Measurements from ENCODE around the gene AUTS2. TPM values are rescaled to one million over a fixed set of nuclear protein-coding genes. Genes with fewer than 3 reads are reported as not detected.

The AUTS2 gene
- total RNA-seq, 1 experiment from 2014 or later: 256 TPM

- H2AK5ac ChIP-seq (ENCODE audit: insufficient read length, low read length): no peak overlapping the region
- no peak overlapping the region for H3K4me2 ChIP-seq (ENCODE audit: insufficient read depth, insufficient read length, low read length)
- no peak for TF ChIP-seq CTCF (conservative IDR thresholded peaks at IDR 0.05)
- no peak overlapping the region for H4K5ac ChIP-seq (ENCODE audit: insufficient read length, low read depth, low read length)
- H3K23ac ChIP-seq (ENCODE audit: insufficient read length, low read depth, low read length): no peak overlapping the region
- H2BK5ac ChIP-seq (ENCODE audit: insufficient read length, low read length): no peak overlapping the region
- no peak overlapping the region for H4K91ac ChIP-seq (ENCODE audit: insufficient read length, low read depth, low read length)
- no peak overlapping the region for H3K4me3 Mint-ChIP-seq
- DNase-seq: no peak
- H3K27me3 ChIP-seq (ENCODE audit: insufficient read depth, low read length): no peaks in the 10 kb centered on the region
- H2AFZ ChIP-seq (ENCODE audit: low read length): no peak overlapping the region
- H3K79me2 ChIP-seq (ENCODE audit: insufficient read depth, low read length): no peaks in the 10 kb centered on the region
- no peaks in the 10 kb centered on the region for H3K9me3 ChIP-seq (ENCODE audit: control insufficient read depth, low read depth, low read length)
- no peak overlapping the region for H2BK20ac ChIP-seq (ENCODE audit: low read depth, low read length, poor library complexity, severe bottlenecking)
- no peak overlapping the region for H2BK12ac ChIP-seq (ENCODE audit: insufficient read length, low read depth, low read length)
- no peak overlapping the region for H3K18ac ChIP-seq (ENCODE audit: insufficient read length, low read depth, low read length)
- H3K79me1 ChIP-seq (ENCODE audit: insufficient read depth, low read depth, low read length, poor library complexity, severe bottlenecking): no peaks in the 10 kb centered on the region
- WGBS (ENCODE audit: extremely low coverage, insufficient read length, low lambda C conversion rate): no CpG with 5 or more reads among the region's 4 CpGs
- H4K20me1 ChIP-seq (ENCODE audit: control insufficient read depth, insufficient read depth, insufficient read length): no peaks in the 10 kb centered on the region
- H3K36me3 Mint-ChIP-seq (ENCODE audit: insufficient read depth in 1 of 3, low read depth in 3 of 3): no peaks in the 10 kb centered on the region
- H3K9ac ChIP-seq (ENCODE audit: extremely low read depth, insufficient read length, low read length): no peak overlapping the region
- no peaks in the 10 kb centered on the region for H3K9me3 Mint-ChIP-seq
- peaks cover 10% of the 10 kb centered on the region; the same call in 1 of the 2 replicates for H3K27me3 Mint-ChIP-seq (ENCODE audit: low read depth)
- no peak overlapping the region for H3K14ac ChIP-seq (ENCODE audit: insufficient read depth, low read length)
- no peak overlapping the region for H3T11ph ChIP-seq (ENCODE audit: low read length)
- H2BK120ac ChIP-seq (ENCODE audit: low read depth, low read length, poor library complexity, severe bottlenecking): no peak overlapping the region
- H3K27ac ChIP-seq (ENCODE audit: insufficient read length, low read depth, low read length): no peak overlapping the region
- no peaks in the 10 kb centered on the region for H3K23me2 ChIP-seq (ENCODE audit: insufficient read length, low read depth, low read length, poor library complexity, severe bottlenecking)
- H3K4me1 ChIP-seq (ENCODE audit: insufficient read depth, low read length): peaks cover 5% of the 10 kb centered on the region; the same call in 1 of the 2 replicates
- no peak overlapping the region for H2BK15ac ChIP-seq (ENCODE audit: low read depth, low read length)
- peaks cover 22 to 23% of the 10 kb centered on the region in 2 experiments for H3K4me1 Mint-ChIP-seq
- H3K4ac ChIP-seq (ENCODE audit: low read depth, low read length): no peak overlapping the region
- no peak overlapping the region for H3K56ac ChIP-seq (ENCODE audit: insufficient read length, low read depth, low read length)
- H4K8ac ChIP-seq (replicated peaks; ENCODE audit: insufficient read length, low read depth, low read length): no peak overlapping the region
- no peak overlapping the region for H3K27ac Mint-ChIP-seq
These were observed 246.1 kb downstream of the AUTS2 start for GRCh38 chr7:69844264-69844868.

Measured in H9 (cell line).